ENCODE data around the gene PNPT1.

Gene PNPT1

DNA sequence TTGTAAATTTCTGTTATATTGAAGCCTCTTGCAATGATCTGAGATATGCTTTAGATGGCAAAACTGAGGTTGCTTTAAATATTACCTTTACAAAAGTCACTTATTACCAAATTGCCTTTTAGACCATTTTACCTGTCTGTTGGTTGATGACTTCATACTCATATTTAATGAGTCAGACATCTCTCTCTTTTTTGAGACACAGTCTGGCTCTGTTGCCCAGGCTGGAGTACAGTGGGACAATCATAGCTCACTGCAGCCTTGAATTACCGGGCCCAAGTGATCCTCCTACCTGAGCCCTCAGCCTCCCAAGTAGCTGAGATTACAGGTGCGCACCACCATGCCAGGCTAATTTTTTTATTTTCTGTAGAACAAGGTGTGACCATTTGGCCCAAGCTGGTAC lies 64.7 kb downstream of the PNPT1 start:
- Histone ChIP-seq H3K9ac (ENCODE audit: low read length) (no peak overlapping the region), H3K4me3 (ENCODE audit: low read length) (no peak overlapping the region), H3K9me3 (ENCODE audit: insufficient read depth, low read length) (no peaks in the 10 kb centered on the region), H3K27ac (ENCODE audit: low read length) (no peak overlapping the region), H3K36me3 (replicated peaks; ENCODE audit: low read depth, low read length) (peaks cover 6% of the 10 kb centered on the region), H2AFZ (ENCODE audit: low read depth, low read length) (no peak overlapping the region), H4K20me1 (ENCODE audit: insufficient read depth, low read length) (peaks cover 9% of the 10 kb centered on the region; the same call in 1 of the 2 replicates), H3K4me1 (ENCODE audit: low read length) (no peaks in the 10 kb centered on the region), H3K4me2 (ENCODE audit: low read length) (no peak overlapping the region), H3K27me3 (ENCODE audit: low read depth, low read length) (no peaks in the 10 kb centered on the region), H3K79me2 (ENCODE audit: low read length) (peaks cover 10% of the 10 kb centered on the region)
- TF ChIP-seq, protein P1, sequence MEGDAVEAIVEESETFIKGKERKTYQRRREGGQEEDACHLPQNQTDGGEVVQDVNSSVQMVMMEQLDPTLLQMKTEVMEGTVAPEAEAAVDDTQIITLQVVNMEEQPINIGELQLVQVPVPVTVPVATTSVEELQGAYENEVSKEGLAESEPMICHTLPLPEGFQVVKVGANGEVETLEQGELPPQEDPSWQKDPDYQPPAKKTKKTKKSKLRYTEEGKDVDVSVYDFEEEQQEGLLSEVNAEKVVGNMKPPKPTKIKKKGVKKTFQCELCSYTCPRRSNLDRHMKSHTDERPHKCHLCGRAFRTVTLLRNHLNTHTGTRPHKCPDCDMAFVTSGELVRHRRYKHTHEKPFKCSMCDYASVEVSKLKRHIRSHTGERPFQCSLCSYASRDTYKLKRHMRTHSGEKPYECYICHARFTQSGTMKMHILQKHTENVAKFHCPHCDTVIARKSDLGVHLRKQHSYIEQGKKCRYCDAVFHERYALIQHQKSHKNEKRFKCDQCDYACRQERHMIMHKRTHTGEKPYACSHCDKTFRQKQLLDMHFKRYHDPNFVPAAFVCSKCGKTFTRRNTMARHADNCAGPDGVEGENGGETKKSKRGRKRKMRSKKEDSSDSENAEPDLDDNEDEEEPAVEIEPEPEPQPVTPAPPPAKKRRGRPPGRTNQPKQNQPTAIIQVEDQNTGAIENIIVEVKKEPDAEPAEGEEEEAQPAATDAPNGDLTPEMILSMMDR (IDR thresholded peaks at IDR 0.05; ENCODE audit: low read depth, low read length), result no peak
- TF ChIP-seq EZH2phosphoT487 (IDR thresholded peaks at IDR 0.05; ENCODE audit: low read depth), result no peak

DNA sequence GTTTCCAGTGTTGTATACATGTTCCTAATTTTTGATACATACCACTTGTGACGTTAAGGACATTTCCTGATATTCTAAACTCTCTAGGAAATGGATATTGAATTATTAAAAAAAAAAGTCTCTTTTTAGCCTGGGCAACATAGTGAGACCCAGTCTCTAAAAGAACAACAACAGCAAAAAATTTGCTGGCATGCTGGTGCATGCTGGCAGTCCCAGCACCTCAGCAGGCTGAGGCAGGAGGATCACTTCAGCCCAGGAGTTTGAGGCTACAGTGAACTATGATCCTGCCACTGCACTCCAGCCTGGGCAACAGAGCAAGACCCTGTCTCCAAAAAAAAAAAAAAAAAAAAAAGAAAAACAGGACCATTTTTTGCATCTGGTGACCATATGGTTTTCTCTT lies 65.7 kb downstream of the PNPT1 start:
- Histone ChIP-seq H3K9me3 (ENCODE audit: insufficient read depth, low read length) (no peaks in the 10 kb centered on the region), H3K79me2 (ENCODE audit: low read length) (peaks cover 17% of the 10 kb centered on the region), H3K27me3 (ENCODE audit: low read depth, low read length) (no peaks in the 10 kb centered on the region), H3K4me3 (ENCODE audit: low read length) (no peak overlapping the region), H3K9ac (ENCODE audit: low read length) (no peak overlapping the region), H2AFZ (ENCODE audit: low read depth, low read length) (no peak overlapping the region), H3K27ac (ENCODE audit: low read length) (no peak overlapping the region), H3K4me1 (ENCODE audit: low read length) (no peaks in the 10 kb centered on the region), H4K20me1 (ENCODE audit: insufficient read depth, low read length) (peaks cover 13% of the 10 kb centered on the region; the same call in 1 of the 2 replicates), H3K4me2 (ENCODE audit: low read length) (no peak overlapping the region), H3K36me3 (replicated peaks; ENCODE audit: low read depth, low read length) (peaks cover 6% of the 10 kb centered on the region)
- TF ChIP-seq, protein P1 (IDR thresholded peaks at IDR 0.05; ENCODE audit: low read depth, low read length), result no peak
- TF ChIP-seq EZH2phosphoT487 (IDR thresholded peaks at IDR 0.05; ENCODE audit: low read depth), result no peak

DNA sequence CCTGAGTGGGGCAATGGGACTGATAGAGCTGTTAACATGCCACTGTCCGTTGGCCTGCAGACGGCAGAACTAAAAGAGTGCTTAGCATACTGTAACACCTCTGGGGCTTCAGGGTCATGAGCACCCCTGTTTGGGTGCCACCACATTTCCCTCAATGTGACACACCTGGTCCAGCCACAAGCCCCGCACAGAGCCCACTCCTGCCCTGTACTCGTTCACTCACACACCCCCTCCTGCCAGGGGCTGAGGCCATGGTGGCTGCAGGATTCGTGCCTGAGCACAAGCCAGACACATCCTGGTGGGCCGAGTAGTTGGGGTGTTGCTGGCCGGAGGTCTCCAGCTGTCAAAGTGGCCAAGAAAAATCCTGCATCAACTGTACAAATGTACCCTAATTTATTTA lies 71.8 kb downstream of the PNPT1 start:
- Histone ChIP-seq H3K27ac (ENCODE audit: low read length) (no peak overlapping the region), H2AFZ (ENCODE audit: low read depth, low read length) (no peak overlapping the region), H3K79me2 (ENCODE audit: low read length) (peaks cover 73% of the 10 kb centered on the region), H3K36me3 (replicated peaks; ENCODE audit: low read depth, low read length) (peaks cover 9% of the 10 kb centered on the region), H3K9ac (ENCODE audit: low read length) (no peak overlapping the region), H3K9me3 (ENCODE audit: insufficient read depth, low read length) (no peaks in the 10 kb centered on the region), H3K4me2 (ENCODE audit: low read length) (no peak overlapping the region), H4K20me1 (ENCODE audit: insufficient read depth, low read length) (peaks cover 41% of the 10 kb centered on the region), H3K27me3 (ENCODE audit: low read depth, low read length) (no peaks in the 10 kb centered on the region), H3K4me1 (ENCODE audit: low read length) (peaks cover 10% of the 10 kb centered on the region), H3K4me3 (ENCODE audit: low read length) (no peak overlapping the region)
- no peak for TF ChIP-seq EZH2phosphoT487 (IDR thresholded peaks at IDR 0.05; ENCODE audit: low read depth)
- TF ChIP-seq, protein P1 (IDR thresholded peaks at IDR 0.05; ENCODE audit: low read depth, low read length), result no peak

DNA sequence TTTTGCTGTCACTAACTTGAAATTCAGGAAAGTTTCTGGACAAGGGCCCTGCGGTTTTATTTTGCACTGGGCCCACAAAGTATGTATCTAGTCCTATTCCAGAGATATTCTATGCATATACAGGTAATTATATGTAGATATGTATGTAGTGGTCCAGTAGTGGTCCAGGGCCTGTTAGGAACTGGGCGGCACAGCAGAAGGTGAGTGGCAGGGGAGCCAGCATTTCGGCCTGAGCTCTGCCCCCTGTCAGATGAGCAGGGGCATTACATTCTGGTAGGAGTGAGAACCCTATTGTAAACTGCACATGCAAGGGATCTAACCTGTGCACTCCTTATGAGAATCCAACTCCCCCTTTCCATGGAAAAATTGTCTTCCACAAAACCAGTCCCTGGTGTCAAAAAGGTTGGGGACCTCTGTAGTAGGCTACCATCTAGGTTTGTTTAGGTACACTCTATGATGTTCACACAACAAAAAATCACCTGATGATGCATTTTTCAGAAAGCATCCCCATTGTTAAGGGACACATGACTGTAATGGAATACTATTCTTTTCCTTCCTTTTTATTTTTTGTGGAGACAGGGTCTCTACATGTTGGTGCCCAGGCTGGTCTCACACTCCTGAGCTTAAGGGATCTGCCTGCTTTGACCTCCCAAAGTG lies 73.4 kb downstream of the PNPT1 start:
- Histone ChIP-seq H3K79me2 (ENCODE audit: low read length) (peaks cover 82% of the 10 kb centered on the region), H3K4me2 (ENCODE audit: low read length) (peak overlapping the region; percentile 39), H3K27me3 (ENCODE audit: low read depth, low read length) (no peaks in the 10 kb centered on the region), H3K36me3 (replicated peaks; ENCODE audit: low read depth, low read length) (peaks cover 11% of the 10 kb centered on the region), H3K9me3 (ENCODE audit: insufficient read depth, low read length) (no peaks in the 10 kb centered on the region), H2AFZ (ENCODE audit: low read depth, low read length) (no peak overlapping the region), H3K4me1 (ENCODE audit: low read length) (peaks cover 18% of the 10 kb centered on the region), H4K20me1 (ENCODE audit: insufficient read depth, low read length) (peaks cover 41% of the 10 kb centered on the region), H3K27ac (ENCODE audit: low read length) (no peak overlapping the region), H3K9ac (ENCODE audit: low read length) (no peak overlapping the region), H3K4me3 (ENCODE audit: low read length) (no peak overlapping the region)
- TF ChIP-seq EZH2phosphoT487 (IDR thresholded peaks at IDR 0.05; ENCODE audit: low read depth), result no peak
- TF ChIP-seq, protein P1 (IDR thresholded peaks at IDR 0.05; ENCODE audit: low read depth, low read length), result peak; percentile 42; the same call in 1 of the 2 replicates

Measured in OCI-LY3 (cell line).